ENCODE measurements around the gene SLC2A9. TPM values are rescaled to one million over a fixed set of nuclear protein-coding genes. Genes with fewer than 3 reads are reported as not detected.

The SLC2A9 gene
- polyA plus RNA-seq, 2 of the 4 experiments (the other 2 are of a cell fraction), result 0.62 to 0.70 TPM

DNA sequence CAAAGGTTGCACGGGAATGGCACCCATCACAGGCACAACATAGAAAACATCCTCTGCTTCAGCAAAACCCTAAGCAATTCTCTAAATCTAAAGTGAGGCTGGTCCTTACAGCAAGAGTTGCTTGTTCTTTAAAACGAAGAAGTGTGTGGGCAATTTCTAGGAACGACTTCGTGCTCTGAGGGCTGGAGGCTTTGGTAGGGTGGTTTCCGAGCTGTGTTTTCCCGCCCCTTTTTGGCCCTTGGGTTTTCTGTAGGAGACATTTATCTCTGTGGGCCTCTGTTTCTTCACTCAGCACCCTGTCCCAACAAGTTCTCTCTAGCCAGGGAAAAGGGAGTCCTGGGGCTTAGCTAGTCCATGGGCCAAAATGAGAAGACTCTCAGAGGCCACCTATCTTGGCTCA, 84.2 kb downstream of the SLC2A9 start:
- Histone ChIP-seq H3K27ac (no peak overlapping the region), H3K9me3 (no peaks in the 10 kb centered on the region), H3K4me3 (no peak overlapping the region), H3K4me1 (no peaks in the 10 kb centered on the region), H3K4me2 (no peak overlapping the region)
- DNase-seq (ENCODE audit: low read depth in 1 of 2, low spot score in 1 of 2), result no peak
- no peak for FAIRE-seq
- TF ChIP-seq, protein P1, sequence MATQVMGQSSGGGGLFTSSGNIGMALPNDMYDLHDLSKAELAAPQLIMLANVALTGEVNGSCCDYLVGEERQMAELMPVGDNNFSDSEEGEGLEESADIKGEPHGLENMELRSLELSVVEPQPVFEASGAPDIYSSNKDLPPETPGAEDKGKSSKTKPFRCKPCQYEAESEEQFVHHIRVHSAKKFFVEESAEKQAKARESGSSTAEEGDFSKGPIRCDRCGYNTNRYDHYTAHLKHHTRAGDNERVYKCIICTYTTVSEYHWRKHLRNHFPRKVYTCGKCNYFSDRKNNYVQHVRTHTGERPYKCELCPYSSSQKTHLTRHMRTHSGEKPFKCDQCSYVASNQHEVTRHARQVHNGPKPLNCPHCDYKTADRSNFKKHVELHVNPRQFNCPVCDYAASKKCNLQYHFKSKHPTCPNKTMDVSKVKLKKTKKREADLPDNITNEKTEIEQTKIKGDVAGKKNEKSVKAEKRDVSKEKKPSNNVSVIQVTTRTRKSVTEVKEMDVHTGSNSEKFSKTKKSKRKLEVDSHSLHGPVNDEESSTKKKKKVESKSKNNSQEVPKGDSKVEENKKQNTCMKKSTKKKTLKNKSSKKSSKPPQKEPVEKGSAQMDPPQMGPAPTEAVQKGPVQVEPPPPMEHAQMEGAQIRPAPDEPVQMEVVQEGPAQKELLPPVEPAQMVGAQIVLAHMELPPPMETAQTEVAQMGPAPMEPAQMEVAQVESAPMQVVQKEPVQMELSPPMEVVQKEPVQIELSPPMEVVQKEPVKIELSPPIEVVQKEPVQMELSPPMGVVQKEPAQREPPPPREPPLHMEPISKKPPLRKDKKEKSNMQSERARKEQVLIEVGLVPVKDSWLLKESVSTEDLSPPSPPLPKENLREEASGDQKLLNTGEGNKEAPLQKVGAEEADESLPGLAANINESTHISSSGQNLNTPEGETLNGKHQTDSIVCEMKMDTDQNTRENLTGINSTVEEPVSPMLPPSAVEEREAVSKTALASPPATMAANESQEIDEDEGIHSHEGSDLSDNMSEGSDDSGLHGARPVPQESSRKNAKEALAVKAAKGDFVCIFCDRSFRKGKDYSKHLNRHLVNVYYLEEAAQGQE (IDR thresholded peaks at IDR 0.05), result no peak
- TF ChIP-seq RFX5 (IDR thresholded peaks at IDR 0.05) (no peak), RAD21 (conservative IDR thresholded peaks at IDR 0.05 in 1 of 2, IDR thresholded peaks at IDR 0.05 in 1 of 2) (no peak), MYC (IDR thresholded peaks at IDR 0.05; ENCODE audit: borderline replicate concordance, low read length) (no peak), PHF8 (IDR thresholded peaks at IDR 0.05; ENCODE audit: borderline replicate concordance, low read depth) (no peak)
- WGBS (ENCODE audit: missing lambda C conversion rate), result 53% methylated on average over 5 of the region's 6 CpGs
- ChIA-PET CTCF (no interaction called here), POLR2A (no interaction called here)
- no peak for ATAC-seq

DNA sequence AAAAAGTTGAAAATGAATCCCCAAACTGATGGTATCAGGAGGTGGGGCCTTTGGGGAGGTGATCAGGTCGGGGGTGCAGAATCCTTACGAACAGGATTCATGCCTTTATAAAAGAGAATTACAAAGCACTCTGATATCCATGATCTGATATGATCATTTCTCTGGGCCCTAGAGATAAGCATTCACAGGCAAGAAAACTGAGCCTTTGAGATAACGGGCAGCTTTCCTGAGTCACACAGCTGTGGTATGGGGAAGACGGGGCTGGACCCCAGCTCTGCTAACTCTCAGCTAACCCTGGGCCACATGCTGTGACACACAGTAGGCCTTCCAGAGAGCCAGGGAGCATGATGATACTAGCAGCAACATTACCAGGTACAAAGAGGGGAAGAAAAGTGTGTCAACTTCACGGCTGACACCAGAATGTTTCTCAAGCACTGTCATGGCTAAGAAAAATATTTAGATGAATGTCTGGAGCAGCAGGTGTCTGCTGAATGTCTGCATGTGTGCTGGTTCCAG, 85.1 kb downstream of the SLC2A9 start:
- Histone ChIP-seq H3K4me1 (no peaks in the 10 kb centered on the region), H3K4me3 (no peak overlapping the region), H3K4me2 (no peak overlapping the region), H3K27ac (no peak overlapping the region), H3K9me3 (no peaks in the 10 kb centered on the region)
- CTCF ChIA-PET, result no interaction called here
- TF ChIP-seq, protein P2, sequence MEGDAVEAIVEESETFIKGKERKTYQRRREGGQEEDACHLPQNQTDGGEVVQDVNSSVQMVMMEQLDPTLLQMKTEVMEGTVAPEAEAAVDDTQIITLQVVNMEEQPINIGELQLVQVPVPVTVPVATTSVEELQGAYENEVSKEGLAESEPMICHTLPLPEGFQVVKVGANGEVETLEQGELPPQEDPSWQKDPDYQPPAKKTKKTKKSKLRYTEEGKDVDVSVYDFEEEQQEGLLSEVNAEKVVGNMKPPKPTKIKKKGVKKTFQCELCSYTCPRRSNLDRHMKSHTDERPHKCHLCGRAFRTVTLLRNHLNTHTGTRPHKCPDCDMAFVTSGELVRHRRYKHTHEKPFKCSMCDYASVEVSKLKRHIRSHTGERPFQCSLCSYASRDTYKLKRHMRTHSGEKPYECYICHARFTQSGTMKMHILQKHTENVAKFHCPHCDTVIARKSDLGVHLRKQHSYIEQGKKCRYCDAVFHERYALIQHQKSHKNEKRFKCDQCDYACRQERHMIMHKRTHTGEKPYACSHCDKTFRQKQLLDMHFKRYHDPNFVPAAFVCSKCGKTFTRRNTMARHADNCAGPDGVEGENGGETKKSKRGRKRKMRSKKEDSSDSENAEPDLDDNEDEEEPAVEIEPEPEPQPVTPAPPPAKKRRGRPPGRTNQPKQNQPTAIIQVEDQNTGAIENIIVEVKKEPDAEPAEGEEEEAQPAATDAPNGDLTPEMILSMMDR (IDR thresholded peaks at IDR 0.05), result no peak
- TF ChIP-seq RAD21 (conservative IDR thresholded peaks at IDR 0.05 in 1 of 2, IDR thresholded peaks at IDR 0.05 in 1 of 2) (no peak), BHLHE40 (IDR thresholded peaks at IDR 0.05; ENCODE audit: low read depth, low read length) (no peak), ZC3H11A (IDR thresholded peaks at IDR 0.05) (no peak), POLR2A (IDR thresholded peaks at IDR 0.05; ENCODE audit: low read length) (no peak), ZNF302 (CRISPR knock-in tag; IDR thresholded peaks at IDR 0.05) (no peak), GATA3 (IDR thresholded peaks at IDR 0.05; ENCODE audit: borderline replicate concordance) (no peak)
- TF ChIP-seq, protein P3, sequence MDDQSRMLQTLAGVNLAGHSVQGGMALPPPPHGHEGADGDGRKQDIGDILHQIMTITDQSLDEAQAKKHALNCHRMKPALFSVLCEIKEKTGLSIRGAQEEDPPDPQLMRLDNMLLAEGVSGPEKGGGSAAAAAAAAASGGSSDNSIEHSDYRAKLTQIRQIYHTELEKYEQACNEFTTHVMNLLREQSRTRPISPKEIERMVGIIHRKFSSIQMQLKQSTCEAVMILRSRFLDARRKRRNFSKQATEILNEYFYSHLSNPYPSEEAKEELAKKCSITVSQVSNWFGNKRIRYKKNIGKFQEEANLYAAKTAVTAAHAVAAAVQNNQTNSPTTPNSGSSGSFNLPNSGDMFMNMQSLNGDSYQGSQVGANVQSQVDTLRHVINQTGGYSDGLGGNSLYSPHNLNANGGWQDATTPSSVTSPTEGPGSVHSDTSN (IDR thresholded peaks at IDR 0.05), result no peak
- 44% methylated on average over 4 of the region's 5 CpGs for WGBS (ENCODE audit: missing lambda C conversion rate)
- no peak for DNase-seq (ENCODE audit: low read depth in 1 of 2, low spot score in 1 of 2)
- FAIRE-seq, result no peak
- POLR2A ChIA-PET, result no interaction called here
- ATAC-seq, result no peak

DNA sequence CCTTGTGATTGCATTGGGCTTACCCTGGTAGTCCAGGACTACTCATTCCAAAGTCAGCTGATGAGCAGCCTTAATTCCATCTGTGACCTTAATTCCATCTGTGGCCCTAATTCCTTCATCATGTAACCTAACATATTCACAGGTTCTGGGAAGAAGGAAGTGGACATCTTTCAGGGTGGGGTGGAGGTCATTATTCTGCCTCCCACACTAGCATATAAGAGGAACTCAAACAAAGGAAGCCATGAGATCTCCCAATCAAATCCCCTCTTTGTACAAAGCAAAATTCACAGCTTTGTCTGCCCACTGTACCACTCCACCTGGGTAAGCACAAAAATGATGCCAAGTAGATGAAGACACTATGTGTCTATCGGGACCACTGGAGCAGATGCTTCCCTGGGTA, 87.3 kb downstream of the SLC2A9 start:
- Histone ChIP-seq H3K27ac (no peak overlapping the region), H3K4me3 (no peak overlapping the region), H3K4me2 (no peak overlapping the region), H3K9me3 (no peaks in the 10 kb centered on the region), H3K4me1 (no peaks in the 10 kb centered on the region)
- ATAC-seq, result no peak
- TF ChIP-seq CHD4 (IDR thresholded peaks at IDR 0.05; ENCODE audit: borderline replicate concordance) (no peak), JUNB (IDR thresholded peaks at IDR 0.05) (no peak), CBX8 (IDR thresholded peaks at IDR 0.05) (no peak), EP300 (IDR thresholded peaks at IDR 0.05) (no peak), HOXB13 (CRISPR knock-in tag; IDR thresholded peaks at IDR 0.05; ENCODE audit: low read depth) (no peak), RAD21 (conservative IDR thresholded peaks at IDR 0.05 in 1 of 2, IDR thresholded peaks at IDR 0.05 in 1 of 2) (no peak), RFX5 (IDR thresholded peaks at IDR 0.05) (no peak), NPAS2 (CRISPR knock-in tag; IDR thresholded peaks at IDR 0.05; ENCODE audit: borderline replicate concordance) (no peak), POLR2AphosphoS2 (conservative IDR thresholded peaks at IDR 0.05; ENCODE audit: low read length) (no peak)
- TF ChIP-seq, protein P4, sequence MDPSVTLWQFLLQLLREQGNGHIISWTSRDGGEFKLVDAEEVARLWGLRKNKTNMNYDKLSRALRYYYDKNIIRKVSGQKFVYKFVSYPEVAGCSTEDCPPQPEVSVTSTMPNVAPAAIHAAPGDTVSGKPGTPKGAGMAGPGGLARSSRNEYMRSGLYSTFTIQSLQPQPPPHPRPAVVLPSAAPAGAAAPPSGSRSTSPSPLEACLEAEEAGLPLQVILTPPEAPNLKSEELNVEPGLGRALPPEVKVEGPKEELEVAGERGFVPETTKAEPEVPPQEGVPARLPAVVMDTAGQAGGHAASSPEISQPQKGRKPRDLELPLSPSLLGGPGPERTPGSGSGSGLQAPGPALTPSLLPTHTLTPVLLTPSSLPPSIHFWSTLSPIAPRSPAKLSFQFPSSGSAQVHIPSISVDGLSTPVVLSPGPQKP (IDR thresholded peaks at IDR 0.05; ENCODE audit: low read depth, low read length), result no peak
- WGBS (ENCODE audit: missing lambda C conversion rate), result 50% methylated on average over 1 of the region's 1 CpG
- no peak for FAIRE-seq
- CTCF ChIA-PET, result no interaction called here
- no peak for DNase-seq (ENCODE audit: low read depth in 1 of 2, low spot score in 1 of 2)
- POLR2A ChIA-PET, result no interaction called here

All from A549 (cell line).